Neural cell (in vitro differentiated cells): ENCODE data around the gene PRELID3B. TPM values are rescaled to one million over a fixed set of nuclear protein-coding genes. Genes with fewer than 3 reads are reported as not detected.

ENCODE experiments used
- H2AFZ ChIP-seq: fragments of 200-600, 300-800 bp; sonication (generic), shearing (Covaris generic); 2 replicates; pipeline ENCODE4 v1.6.0; 2014; ENCODE audit warnings: low read depth, mild to moderate bottlenecking, antibody characterized with exemption, low read length, moderate library complexity
- H3F3A ChIP-seq: fragments of 200-600 bp; shearing (Covaris generic); 2 replicates; pipeline ENCODE4 v1.6.1; 2016; ENCODE audit warnings: mild to moderate bottlenecking, moderate library complexity, mixed read lengths, antibody characterized with exemption, low read length; ENCODE audit not compliant: insufficient read depth, poor library complexity, severe bottlenecking
- H3K27ac ChIP-seq: fragments of 200-600, 300-800 bp; sonication (generic), shearing (Covaris generic); 2 replicates; pipeline ENCODE4 v1.5.1; 2014; ENCODE audit warnings: mild to moderate bottlenecking, low read length, moderate library complexity
- H3K27me3 ChIP-seq: fragments of 300-800, 200-600 bp; sonication (generic), shearing (Covaris generic); 2 replicates; pipeline ENCODE4 v1.6.0; 2014; ENCODE audit warnings: mild to moderate bottlenecking, low read depth, low read length, moderate library complexity; ENCODE audit not compliant: insufficient read depth
- H3K36me3 ChIP-seq: fragments of 300-800, 200-600 bp; sonication (generic), shearing (Covaris generic); 2 replicates; pipeline ENCODE4 v1.5.1; 2014; ENCODE audit warnings: mild to moderate bottlenecking, antibody characterized with exemption, low read length, moderate library complexity; ENCODE audit not compliant: insufficient read depth
- H3K4me2 ChIP-seq: fragments of 300-800, 200-600 bp; sonication (generic), shearing (Covaris generic); 2 replicates; pipeline ENCODE4 v1.6.0; 2014; ENCODE audit warnings: mild to moderate bottlenecking, low read length
- H3K4me3 ChIP-seq: fragments of 300-800, 200-600 bp; sonication (generic), shearing (Covaris generic); 2 replicates; pipeline ENCODE4 v1.5.1; 2014; ENCODE audit warnings: mild to moderate bottlenecking, low read length, moderate library complexity
- H3K79me2 ChIP-seq: fragments of 200-600 bp; shearing (Covaris generic); replicated peaks from 2 replicates; pipeline ENCODE4 v1.6.0; 2014; ENCODE audit warnings: mild to moderate bottlenecking, low read length, moderate library complexity; ENCODE audit not compliant: insufficient read depth
- H3K9ac ChIP-seq: fragments of 300-800, 200-600 bp; sonication (generic), shearing (Covaris generic); 2 replicates; pipeline ENCODE4 v1.6.1; 2016; ENCODE audit warnings: mild to moderate bottlenecking, low read length, mixed read lengths
- H3K9me2 ChIP-seq: fragments of 200-600 bp; shearing (Covaris generic); 2 replicates; pipeline ENCODE4 v1.6.1; 2016; ENCODE audit warnings: mild to moderate bottlenecking, low read length, mixed read lengths; ENCODE audit not compliant: insufficient read depth
- H3K9me3 ChIP-seq: fragments of 200-600, 300-800 bp; sonication (generic), shearing (Covaris generic); 2 replicates; pipeline ENCODE4 v1.6.1; 2016; ENCODE audit warnings: mild to moderate bottlenecking, mixed run types, low read length, moderate library complexity, mixed read lengths
- H4K20me1 ChIP-seq: fragments of 200-600 bp; shearing (Covaris generic); 2 replicates; pipeline ENCODE4 v1.6.1; 2016; ENCODE audit warnings: mild to moderate bottlenecking, mixed run types; ENCODE audit not compliant: insufficient read depth
- EP300 ChIP-seq: fragments of 450-650 bp; conservative IDR thresholded peaks from 2 replicates; pipeline ENCODE4 v1.6.1; 2014; ENCODE audit warnings: antibody characterized with exemption, mild to moderate bottlenecking, moderate library complexity; ENCODE audit not compliant: poor library complexity, severe bottlenecking
- EZH2 ChIP-seq: fragments of 200-600, 300-800 bp; shearing (Covaris generic), sonication (generic); IDR thresholded peaks from 2 replicates; pipeline ENCODE4 v1.6.1; 2014; ENCODE audit warnings: antibody characterized with exemption, low read length, borderline replicate concordance, mild to moderate bottlenecking; ENCODE audit not compliant: insufficient read depth, poor library complexity, severe bottlenecking
- MXI1 ChIP-seq: fragments of 450-650 bp; conservative IDR thresholded peaks from 2 replicates; pipeline ENCODE4 v1.6.1; 2014; ENCODE audit warnings: antibody characterized with exemption, mild to moderate bottlenecking; ENCODE audit not compliant: poor library complexity, severe bottlenecking
- POLR2AphosphoS5 ChIP-seq: IDR thresholded peaks from 2 replicates; pipeline ENCODE4 v1.6.1; 2012
- RAD21 ChIP-seq: fragments of 450-650 bp; conservative IDR thresholded peaks from 2 replicates; pipeline ENCODE4 v1.6.1; 2014; ENCODE audit warnings: antibody characterized with exemption, mild to moderate bottlenecking, moderate library complexity
- SMC3 ChIP-seq: fragments of 450-650 bp; conservative IDR thresholded peaks from 2 replicates; pipeline ENCODE4 v1.6.1; 2014; ENCODE audit warnings: antibody characterized with exemption, mild to moderate bottlenecking, moderate library complexity; ENCODE audit not compliant: poor library complexity
- TAF1 ChIP-seq: IDR thresholded peaks from 2 replicates; pipeline ENCODE4 v1.6.1; 2012; ENCODE audit warnings: low read depth
- polyA plus RNA-seq: library from polyadenylated mRNA; depleted of rRNA; stranded (reverse); fragments of >200 nt; gene quantifications from 2 replicates; pipeline ENCODE4 v1.2.3, GENCODE V29; 2014
- TF ChIP-seq, protein P1 (sequence below): IDR thresholded peaks from 2 replicates; pipeline ENCODE4 v1.6.1; 2012; ENCODE audit warnings: borderline replicate concordance
- TF ChIP-seq, protein P2 (sequence below): fragments of 450-650 bp; IDR thresholded peaks from 2 replicates; pipeline ENCODE4 v1.5.1; 2014; ENCODE audit warnings: antibody characterized with exemption, mild to moderate bottlenecking, moderate library complexity; ENCODE audit not compliant: poor library complexity, severe bottlenecking

The PRELID3B gene
- polyA plus RNA-seq, 1 donor from 2014 or later: 50.5 TPM

DNA sequence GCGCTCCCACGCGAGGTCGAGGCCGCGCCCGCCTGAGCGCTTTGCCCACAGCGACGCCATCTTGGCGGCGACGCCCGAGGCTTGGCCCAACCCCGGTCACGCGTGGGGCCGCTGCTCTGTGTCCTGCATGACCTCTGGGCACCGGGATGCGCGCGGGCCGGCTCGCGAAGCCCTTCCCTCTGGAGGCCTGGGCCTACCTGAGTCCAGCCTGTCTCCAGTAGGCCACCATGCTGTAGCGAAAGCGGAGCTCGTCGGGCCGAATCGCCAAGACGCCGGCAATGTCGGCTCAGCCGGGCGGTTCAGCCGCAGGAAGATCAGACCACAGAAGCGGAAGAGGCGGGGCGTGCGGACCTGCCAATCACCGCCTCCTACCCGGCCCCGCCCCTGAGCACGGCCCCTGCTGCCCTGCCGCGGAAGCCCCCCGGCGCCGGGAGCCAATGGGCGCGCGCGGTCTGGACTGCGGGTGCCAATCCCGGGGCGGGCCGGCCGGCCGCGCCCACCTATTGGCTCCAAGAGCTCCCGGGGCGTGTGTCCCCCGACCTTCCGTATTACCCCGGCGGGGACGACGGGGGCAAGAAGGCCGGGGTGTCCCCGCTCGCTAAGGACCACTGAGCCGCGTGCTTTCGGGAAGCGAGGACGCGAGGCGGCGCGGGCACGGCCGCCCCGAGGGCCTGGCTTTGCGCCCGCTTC is 10.4 kb downstream of the PRELID3B start, which contains the start of gene ATP5F1E:
TSS of gene ATP5F1E (minus strand) at position 313 of the 690 bp plus-strand sequence. CDS start at position 229, 84 bp downstream.
- Histone ChIP-seq H2AFZ (peak within 1 kb of the TSS; percentile 85), H3K9ac (peak within 1 kb of the TSS; percentile 90), H3K79me2 (peaks cover 39% of the 10 kb centered on the region), H3K27me3 (no peaks in the 10 kb centered on the region), H3K9me2 (no peaks in the 10 kb centered on the region), H3K36me3 (peaks cover 9% of the 10 kb centered on the region), H3K9me3 (no peaks in the 10 kb centered on the region), H4K20me1 (no peaks in the 10 kb centered on the region), H3K4me3 (peak within 1 kb of the TSS; percentile 84), H3K27ac (peak within 1 kb of the TSS; percentile 93), H3F3A (no peaks in the 10 kb centered on the region), H3K4me2 (peak within 1 kb of the TSS; percentile 74)
- TF ChIP-seq EZH2 (no peak), SMC3 (no peak), RAD21 (no peak), TAF1 (peak; percentile 67), MXI1 (peak; percentile 92), POLR2AphosphoS5 (peak; percentile 95), EP300 (peak; percentile 69)
- TF ChIP-seq, protein P1, sequence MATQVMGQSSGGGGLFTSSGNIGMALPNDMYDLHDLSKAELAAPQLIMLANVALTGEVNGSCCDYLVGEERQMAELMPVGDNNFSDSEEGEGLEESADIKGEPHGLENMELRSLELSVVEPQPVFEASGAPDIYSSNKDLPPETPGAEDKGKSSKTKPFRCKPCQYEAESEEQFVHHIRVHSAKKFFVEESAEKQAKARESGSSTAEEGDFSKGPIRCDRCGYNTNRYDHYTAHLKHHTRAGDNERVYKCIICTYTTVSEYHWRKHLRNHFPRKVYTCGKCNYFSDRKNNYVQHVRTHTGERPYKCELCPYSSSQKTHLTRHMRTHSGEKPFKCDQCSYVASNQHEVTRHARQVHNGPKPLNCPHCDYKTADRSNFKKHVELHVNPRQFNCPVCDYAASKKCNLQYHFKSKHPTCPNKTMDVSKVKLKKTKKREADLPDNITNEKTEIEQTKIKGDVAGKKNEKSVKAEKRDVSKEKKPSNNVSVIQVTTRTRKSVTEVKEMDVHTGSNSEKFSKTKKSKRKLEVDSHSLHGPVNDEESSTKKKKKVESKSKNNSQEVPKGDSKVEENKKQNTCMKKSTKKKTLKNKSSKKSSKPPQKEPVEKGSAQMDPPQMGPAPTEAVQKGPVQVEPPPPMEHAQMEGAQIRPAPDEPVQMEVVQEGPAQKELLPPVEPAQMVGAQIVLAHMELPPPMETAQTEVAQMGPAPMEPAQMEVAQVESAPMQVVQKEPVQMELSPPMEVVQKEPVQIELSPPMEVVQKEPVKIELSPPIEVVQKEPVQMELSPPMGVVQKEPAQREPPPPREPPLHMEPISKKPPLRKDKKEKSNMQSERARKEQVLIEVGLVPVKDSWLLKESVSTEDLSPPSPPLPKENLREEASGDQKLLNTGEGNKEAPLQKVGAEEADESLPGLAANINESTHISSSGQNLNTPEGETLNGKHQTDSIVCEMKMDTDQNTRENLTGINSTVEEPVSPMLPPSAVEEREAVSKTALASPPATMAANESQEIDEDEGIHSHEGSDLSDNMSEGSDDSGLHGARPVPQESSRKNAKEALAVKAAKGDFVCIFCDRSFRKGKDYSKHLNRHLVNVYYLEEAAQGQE: peak; percentile 75
- TF ChIP-seq, protein P2, sequence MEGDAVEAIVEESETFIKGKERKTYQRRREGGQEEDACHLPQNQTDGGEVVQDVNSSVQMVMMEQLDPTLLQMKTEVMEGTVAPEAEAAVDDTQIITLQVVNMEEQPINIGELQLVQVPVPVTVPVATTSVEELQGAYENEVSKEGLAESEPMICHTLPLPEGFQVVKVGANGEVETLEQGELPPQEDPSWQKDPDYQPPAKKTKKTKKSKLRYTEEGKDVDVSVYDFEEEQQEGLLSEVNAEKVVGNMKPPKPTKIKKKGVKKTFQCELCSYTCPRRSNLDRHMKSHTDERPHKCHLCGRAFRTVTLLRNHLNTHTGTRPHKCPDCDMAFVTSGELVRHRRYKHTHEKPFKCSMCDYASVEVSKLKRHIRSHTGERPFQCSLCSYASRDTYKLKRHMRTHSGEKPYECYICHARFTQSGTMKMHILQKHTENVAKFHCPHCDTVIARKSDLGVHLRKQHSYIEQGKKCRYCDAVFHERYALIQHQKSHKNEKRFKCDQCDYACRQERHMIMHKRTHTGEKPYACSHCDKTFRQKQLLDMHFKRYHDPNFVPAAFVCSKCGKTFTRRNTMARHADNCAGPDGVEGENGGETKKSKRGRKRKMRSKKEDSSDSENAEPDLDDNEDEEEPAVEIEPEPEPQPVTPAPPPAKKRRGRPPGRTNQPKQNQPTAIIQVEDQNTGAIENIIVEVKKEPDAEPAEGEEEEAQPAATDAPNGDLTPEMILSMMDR: no peak

DNA sequence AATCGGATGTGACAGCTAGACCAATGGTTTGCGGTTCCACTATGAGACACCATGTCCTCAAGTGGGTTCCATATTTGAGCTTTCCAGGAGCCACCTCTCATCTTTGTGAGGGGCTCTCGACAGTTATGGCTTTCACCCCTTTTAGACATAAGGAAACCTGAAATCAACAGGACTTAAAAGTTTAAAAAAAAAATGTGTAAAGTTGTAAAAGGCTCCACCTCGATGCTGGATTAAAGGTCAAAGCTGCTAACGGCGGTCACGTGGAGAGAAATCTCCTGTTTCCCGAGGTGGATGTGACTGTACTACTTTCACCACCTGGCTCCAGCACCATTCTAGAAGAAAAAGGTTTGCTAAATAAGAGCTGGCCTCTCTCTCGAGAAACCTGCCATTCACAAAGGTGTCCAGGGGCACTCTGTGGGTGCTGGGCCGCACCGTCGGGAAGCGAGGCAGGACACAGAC is 11.0 kb downstream of the PRELID3B start:
- peaks cover 9% of the 10 kb centered on the region for H3K36me3 ChIP-seq
- peak overlapping the region; percentile 85 for H2AFZ ChIP-seq

More for the DNA sequence above, 11.0 kb downstream of the PRELID3B start:
- Histone ChIP-seq H3K9me3 (no peaks in the 10 kb centered on the region), H3F3A (no peaks in the 10 kb centered on the region), H4K20me1 (no peaks in the 10 kb centered on the region), H3K4me2 (peak overlapping the region; percentile 74), H3K9me2 (no peaks in the 10 kb centered on the region), H3K27ac (peak overlapping the region; percentile 93), H3K79me2 (peaks cover 44% of the 10 kb centered on the region), H3K27me3 (no peaks in the 10 kb centered on the region), H3K9ac (peak overlapping the region; percentile 90), H3K4me3 (peak overlapping the region; percentile 84)
- TF ChIP-seq, protein P2: no peak
- TF ChIP-seq SMC3 (no peak), MXI1 (no peak), POLR2AphosphoS5 (no peak), TAF1 (no peak), EZH2 (no peak)
